ENCODE data around the gene CDHR1. TPM values are rescaled to one million over a fixed set of nuclear protein-coding genes. Genes with fewer than 3 reads are reported as not detected.

CDHR1 gene
- total and polyA plus RNA-seq, 2 donors from 2014 or later = 0.47 to 1.1 TPM

DNA sequence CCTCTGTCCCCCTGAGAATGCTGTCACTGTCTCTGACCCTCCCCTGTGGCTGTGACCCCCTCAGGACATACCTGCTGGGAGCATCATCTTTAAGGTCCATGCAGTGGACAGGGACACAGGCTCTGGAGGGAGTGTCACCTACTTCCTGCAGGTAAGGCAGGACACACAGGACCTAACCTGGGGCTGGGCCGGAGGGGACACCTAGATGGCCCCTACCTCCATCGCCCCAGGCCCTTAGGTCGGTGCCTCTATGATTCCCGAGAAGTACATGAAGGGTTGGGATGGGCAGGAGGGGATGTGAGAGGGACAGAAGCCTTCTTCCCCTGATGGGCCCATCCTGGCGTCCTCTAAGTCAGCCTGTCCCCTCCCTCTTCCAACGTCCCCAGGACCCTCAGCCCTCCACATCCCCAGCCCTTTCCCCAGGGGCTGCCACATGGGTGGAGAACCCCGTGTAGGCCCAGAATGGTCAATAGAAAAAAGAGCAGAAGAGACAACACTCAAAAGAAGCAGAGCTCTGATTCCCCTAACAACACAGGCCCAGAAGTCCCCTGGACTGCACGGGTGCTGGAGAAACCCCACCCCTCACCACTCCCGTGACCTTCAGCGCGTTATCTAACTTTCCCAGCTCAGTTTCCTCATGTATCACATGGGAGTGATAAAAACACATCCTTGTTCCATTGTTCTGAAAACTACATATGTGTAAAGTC, 6.4 kb downstream of the CDHR1 start:
- Histone ChIP-seq H3K27me3 (ENCODE audit: control insufficient read depth, insufficient read depth, low read length) (peaks cover 6% of the 10 kb centered on the region), H3K36me3 (ENCODE audit: control insufficient read depth in 2 of 3, insufficient read depth in 3 of 3, low read length in 3 of 3) (no peaks in the 10 kb centered on the region), H3K27ac (ENCODE audit: low read depth in 2 of 2, low read length in 2 of 2) (no peak overlapping the region), H3K9me3 (ENCODE audit: control insufficient read depth in 2 of 3, insufficient read depth in 1 of 3, low read length in 3 of 3) (no peaks in the 10 kb centered on the region), H3K4me3 (ENCODE audit: low read length in 3 of 3) (no peak overlapping the region), H3K4me1 (ENCODE audit: control insufficient read depth in 2 of 3, insufficient read depth in 2 of 3, low read depth in 1 of 3, low read length in 3 of 3) (no peaks in the 10 kb centered on the region), H3K9ac (ENCODE audit: low read length in 3 of 3) (no peak overlapping the region)
- no peak for DNase-seq
- intact Hi-C loops (cut with DNase I) = loop anchor here (10.0 kb wide), 1 partner anchor 56 kb away; no protein-coding TSS in a partner anchor
- no peak for FAIRE-seq
- TF ChIP-seq, protein P1, sequence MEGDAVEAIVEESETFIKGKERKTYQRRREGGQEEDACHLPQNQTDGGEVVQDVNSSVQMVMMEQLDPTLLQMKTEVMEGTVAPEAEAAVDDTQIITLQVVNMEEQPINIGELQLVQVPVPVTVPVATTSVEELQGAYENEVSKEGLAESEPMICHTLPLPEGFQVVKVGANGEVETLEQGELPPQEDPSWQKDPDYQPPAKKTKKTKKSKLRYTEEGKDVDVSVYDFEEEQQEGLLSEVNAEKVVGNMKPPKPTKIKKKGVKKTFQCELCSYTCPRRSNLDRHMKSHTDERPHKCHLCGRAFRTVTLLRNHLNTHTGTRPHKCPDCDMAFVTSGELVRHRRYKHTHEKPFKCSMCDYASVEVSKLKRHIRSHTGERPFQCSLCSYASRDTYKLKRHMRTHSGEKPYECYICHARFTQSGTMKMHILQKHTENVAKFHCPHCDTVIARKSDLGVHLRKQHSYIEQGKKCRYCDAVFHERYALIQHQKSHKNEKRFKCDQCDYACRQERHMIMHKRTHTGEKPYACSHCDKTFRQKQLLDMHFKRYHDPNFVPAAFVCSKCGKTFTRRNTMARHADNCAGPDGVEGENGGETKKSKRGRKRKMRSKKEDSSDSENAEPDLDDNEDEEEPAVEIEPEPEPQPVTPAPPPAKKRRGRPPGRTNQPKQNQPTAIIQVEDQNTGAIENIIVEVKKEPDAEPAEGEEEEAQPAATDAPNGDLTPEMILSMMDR (IDR thresholded peaks at IDR 0.05; ENCODE audit: borderline replicate concordance, extremely low read depth, insufficient read depth) = no peak

DNA sequence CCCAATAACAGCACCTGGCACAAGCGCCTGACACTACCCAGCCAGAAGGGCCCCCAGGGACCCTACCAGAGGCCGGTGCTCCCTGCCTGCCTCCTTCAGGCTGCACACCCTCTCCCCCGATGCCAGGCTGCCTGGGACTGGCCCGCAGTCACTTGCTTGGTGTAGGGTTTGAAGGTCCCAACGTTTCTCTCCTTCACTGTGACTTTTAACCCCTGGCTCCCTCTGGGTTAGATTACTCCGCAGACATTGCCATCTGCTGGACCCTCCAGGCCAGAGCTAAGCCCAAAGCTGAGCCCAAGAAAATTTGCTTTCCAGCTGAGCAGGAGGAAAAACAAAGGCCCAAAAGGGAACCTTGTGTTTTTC, 6.9 kb downstream of the CDHR1 start:
- DNase-seq (no peak), FAIRE-seq (no peak)
- no peaks in the 10 kb centered on the region for H3K4me1 ChIP-seq (ENCODE audit: control insufficient read depth in 2 of 3, insufficient read depth in 2 of 3, low read depth in 1 of 3, low read length in 3 of 3)
- no peak overlapping the region for H3K27ac ChIP-seq (ENCODE audit: low read depth in 2 of 2, low read length in 2 of 2)
- H3K4me3 ChIP-seq (ENCODE audit: low read length in 3 of 3) = no peak overlapping the region
- intact Hi-C loops (cut with DNase I) = loop anchor here (10.0 kb wide), 1 partner anchor 56 kb away; no protein-coding TSS in a partner anchor
- no peaks in the 10 kb centered on the region for H3K36me3 ChIP-seq (ENCODE audit: control insufficient read depth in 2 of 3, insufficient read depth in 3 of 3, low read length in 3 of 3)
- peaks cover 3% of the 10 kb centered on the region for H3K27me3 ChIP-seq (ENCODE audit: control insufficient read depth, insufficient read depth, low read length)
- TF ChIP-seq, protein P1 (IDR thresholded peaks at IDR 0.05; ENCODE audit: borderline replicate concordance, extremely low read depth, insufficient read depth) = no peak
- H3K9ac ChIP-seq (ENCODE audit: low read length in 3 of 3) = no peak overlapping the region
- no peaks in the 10 kb centered on the region for H3K9me3 ChIP-seq (ENCODE audit: control insufficient read depth in 2 of 3, insufficient read depth in 1 of 3, low read length in 3 of 3)

DNA sequence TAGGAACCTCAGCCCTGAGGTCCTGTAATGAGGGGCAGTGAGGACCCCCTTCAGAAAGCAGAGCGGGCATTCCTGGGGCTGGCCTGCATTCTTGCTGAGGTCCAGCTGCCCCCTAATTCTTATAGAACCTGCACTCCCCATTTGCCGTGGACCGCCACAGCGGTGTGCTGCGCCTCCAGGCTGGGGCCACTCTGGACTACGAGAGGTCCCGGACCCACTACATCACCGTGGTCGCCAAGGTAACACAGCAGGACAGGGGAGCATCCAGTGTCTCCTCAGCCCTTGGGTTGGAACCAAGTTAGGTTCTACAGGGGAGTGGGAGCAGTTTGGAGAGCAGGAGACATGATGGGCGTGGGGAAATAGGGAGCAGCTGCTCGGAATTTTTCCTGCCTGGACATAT, 7.3 kb downstream of the CDHR1 start:
- TF ChIP-seq, protein P1 (IDR thresholded peaks at IDR 0.05; ENCODE audit: borderline replicate concordance, extremely low read depth, insufficient read depth) = no peak
- no peak overlapping the region for H3K27ac ChIP-seq (ENCODE audit: low read depth in 2 of 2, low read length in 2 of 2)
- H3K36me3 ChIP-seq (ENCODE audit: control insufficient read depth in 2 of 3, insufficient read depth in 3 of 3, low read length in 3 of 3) = no peaks in the 10 kb centered on the region
- H3K4me1 ChIP-seq (ENCODE audit: control insufficient read depth in 2 of 3, insufficient read depth in 2 of 3, low read depth in 1 of 3, low read length in 3 of 3) = no peaks in the 10 kb centered on the region
- H3K9ac ChIP-seq (ENCODE audit: low read length in 3 of 3) = no peak overlapping the region
- DNase-seq = no peak
- H3K27me3 ChIP-seq (ENCODE audit: control insufficient read depth, insufficient read depth, low read length) = peaks cover 3% of the 10 kb centered on the region
- intact Hi-C loops (cut with DNase I) = loop anchor here (10.0 kb wide), 1 partner anchor 57 kb away; no protein-coding TSS in a partner anchor
- H3K9me3 ChIP-seq (ENCODE audit: control insufficient read depth in 2 of 3, insufficient read depth in 1 of 3, low read length in 3 of 3) = no peaks in the 10 kb centered on the region
- no peak for FAIRE-seq
- no peak overlapping the region for H3K4me3 ChIP-seq (ENCODE audit: low read length in 3 of 3)

Measured in kidney (tissue), 14 donors.